Activated CD8-positive, alpha-beta memory T cell treated with anti-CD3 and anti-CD28 coated beads for 36 hours (primary cell): Measurements from ENCODE around the gene SLMAP. TPM values are rescaled to one million over a fixed set of nuclear protein-coding genes. Genes with fewer than 3 reads are reported as not detected.
"Not testable (repeated sequence)": the region's sequence is repeated elsewhere in the genome, so short reads cannot be mapped to it uniquely, and the experiment has no call there.

Experiments
- CTCF ChIA-PET: fragments of 350-600 bp; sonication (Branson Sonifier 250); formaldehyde crosslinking; loops from one replicate; lab custom pipeline; 2021; ENCODE audit warnings: antibody characterized with exemption; lab: Charles Lee
- POLR2A ChIA-PET: fragments of 350-600 bp; sonication (Branson Sonifier 250); formaldehyde crosslinking; loops from one replicate; lab custom pipeline; 2021; ENCODE audit warnings: antibody characterized with exemption; lab: Charles Lee
- total RNA-seq, 2 experiments: library from RNA; stranded (reverse); gene quantifications; one replicate each; pipeline ENCODE4 v1.2.3, GENCODE V29; 2021

Gene SLMAP
- total RNA-seq, 2 experiments from 2014 or later, result 58.9 to 64.0 TPM

DNA sequence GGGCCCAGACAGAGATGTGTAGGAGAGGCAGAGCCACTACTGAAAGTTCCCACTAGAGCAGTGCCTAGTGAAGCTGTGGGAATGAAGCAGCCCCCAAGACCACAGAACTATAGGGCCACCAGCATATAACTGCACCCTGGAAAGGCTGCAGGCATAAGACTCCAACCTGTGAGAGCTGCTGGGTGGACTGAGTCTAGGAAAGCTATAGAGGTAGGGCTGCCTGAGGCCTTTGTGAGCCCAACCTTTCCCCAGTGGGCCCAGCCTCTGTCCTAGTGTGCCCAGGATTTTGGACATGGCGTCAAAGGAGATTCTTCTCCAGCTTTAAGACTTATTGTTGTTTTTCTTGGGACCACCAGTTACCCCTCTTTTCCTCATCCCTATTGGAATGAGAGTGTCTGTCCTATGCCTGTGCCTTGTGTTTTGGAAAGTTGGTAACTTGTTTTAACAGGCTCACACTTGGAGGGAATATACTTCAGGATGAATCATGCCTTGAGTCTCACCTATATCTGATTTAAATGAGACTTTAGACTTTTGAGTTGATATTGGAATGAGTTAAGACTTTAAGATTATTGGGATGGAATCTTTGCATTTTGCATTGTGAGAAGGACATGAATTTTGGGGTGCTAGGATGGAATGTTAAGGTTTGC is 28.1 kb downstream of the SLMAP start:
- ChIA-PET CTCF (no interaction called here), POLR2A (no interaction called here)

DNA sequence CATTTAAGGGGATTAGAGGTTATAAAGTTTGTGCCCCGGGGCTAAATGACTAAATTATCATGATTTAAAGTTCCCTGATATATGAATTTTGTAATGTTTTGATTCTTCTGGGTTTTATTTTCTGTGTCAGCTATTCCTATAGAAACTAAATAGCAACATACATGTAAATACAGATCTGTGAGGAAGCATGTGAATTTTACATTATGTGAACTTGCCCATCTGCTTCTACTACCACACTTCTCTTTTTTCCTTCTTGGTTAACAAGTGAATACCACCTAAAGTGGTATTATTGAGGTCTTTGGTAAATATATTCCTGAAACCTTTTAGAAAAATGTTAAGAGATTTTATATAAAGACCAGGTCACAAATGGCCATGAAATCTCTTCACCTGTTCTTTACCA is 29.3 kb downstream of the SLMAP start:
- CTCF ChIA-PET, result no interaction called here

DNA sequence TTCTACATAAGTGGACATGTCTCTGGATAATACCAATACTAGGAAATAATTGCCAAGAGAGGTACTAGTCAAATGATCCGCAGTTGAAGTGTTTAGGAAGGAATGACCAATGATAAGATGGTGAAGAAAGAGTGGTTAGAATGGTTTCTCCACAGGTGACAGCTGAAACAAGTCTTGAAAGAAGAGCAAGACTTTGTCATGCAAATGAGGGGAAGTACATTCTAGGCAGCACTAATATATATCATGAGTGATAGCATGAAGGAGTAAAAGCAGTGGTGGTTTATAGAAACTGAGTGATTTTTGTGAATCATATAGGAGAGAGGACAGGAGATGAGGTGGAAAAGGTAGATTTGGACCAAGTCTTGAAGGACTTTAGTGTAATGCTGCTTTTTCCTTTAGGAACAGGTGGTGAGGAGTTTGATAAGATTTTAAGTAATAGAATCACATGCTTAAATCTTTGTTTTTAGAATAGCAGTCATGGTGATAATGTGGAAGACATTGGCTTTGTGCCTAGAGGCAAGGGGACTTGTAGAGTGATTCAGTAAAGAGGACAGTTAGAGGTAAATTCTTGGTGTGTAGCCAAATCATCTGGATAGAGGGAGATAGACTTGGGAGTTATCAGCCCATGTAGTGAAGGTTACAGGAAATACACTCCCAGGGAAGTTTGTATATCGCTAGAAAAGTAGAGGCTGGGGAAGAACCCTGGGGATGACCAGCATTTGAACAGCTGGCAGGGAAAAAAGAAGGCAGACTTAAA is 31.9 kb downstream of the SLMAP start:
- ChIA-PET POLR2A (no interaction called here), CTCF (no interaction called here)

More for the DNA sequence above, 29.3 kb downstream of the SLMAP start:
- POLR2A ChIA-PET, result interaction anchor here (0.6 kb wide), 1 partner anchor 26 kb away, joined by 4 read pairs; no protein-coding TSS in a partner anchor

DNA sequence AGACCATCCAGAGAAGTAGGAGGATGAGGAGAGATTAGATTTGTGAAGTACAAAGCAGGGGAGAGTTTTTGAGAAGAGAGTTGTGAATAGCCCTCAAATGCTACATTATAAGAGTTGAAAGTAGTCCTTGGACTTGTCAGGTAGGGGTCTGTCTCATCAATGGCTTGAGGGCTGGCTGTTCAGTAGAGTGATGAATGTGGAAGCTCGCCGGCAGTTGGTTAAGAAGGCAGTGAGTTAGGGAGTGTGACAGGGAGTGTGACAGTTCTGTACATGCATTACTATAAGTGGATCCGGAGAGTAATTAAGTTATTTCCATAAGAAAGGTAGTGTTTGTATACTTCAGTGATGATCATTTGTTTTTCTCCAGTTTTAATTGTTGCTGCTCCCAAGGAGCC is 32.5 kb downstream of the SLMAP start:
- ChIA-PET POLR2A (interaction anchor here (0.6 kb wide), 1 partner anchor 917 kb away, joined by 3 read pairs; no protein-coding TSS in a partner anchor), CTCF (no interaction called here)

DNA sequence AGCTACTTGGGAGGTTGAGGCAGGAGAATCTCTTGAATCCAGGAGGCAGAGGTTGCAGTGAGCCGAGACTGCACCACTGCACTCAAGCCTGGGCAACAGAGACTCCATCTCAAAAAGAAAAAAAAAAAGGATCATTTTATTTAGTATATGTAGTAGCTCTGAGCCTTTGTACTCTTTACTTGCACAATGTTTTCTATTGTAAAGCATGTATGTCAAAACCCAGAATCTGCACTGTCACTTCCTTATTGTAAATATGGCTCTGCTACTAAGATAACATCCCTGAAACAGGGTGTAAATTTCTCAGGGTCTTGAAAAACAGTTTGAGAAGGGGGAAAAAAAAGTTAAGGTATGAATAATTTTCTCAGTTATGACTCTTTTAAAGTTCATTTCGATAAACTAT is 35.1 kb downstream of the SLMAP start:
- POLR2A ChIA-PET, result no interaction called here
- CTCF ChIA-PET, result interaction anchor here (1.1 kb wide), 1 partner anchor 25 kb away, joined by 3 read pairs; no protein-coding TSS in a partner anchor

DNA sequence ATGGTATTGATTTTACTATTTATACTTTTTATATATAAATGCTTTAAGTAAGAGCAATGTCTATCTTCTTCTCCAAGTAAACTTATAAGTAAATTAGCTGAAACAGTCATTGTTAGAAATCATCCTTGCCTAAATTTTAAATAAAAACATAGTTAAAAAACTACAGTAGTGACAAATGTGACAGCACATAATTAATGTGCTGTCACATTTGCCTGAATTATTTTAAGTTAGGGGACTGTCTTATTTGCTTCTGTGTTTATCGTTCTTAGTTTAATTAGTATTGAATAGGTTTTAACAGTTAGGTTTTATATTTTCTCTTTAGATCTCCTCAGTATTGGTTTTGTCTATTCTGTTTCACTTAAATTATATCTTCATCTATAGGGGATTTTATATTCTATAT is 36.1 kb downstream of the SLMAP start:
- ChIA-PET POLR2A (no interaction called here), CTCF (no interaction called here)

DNA sequence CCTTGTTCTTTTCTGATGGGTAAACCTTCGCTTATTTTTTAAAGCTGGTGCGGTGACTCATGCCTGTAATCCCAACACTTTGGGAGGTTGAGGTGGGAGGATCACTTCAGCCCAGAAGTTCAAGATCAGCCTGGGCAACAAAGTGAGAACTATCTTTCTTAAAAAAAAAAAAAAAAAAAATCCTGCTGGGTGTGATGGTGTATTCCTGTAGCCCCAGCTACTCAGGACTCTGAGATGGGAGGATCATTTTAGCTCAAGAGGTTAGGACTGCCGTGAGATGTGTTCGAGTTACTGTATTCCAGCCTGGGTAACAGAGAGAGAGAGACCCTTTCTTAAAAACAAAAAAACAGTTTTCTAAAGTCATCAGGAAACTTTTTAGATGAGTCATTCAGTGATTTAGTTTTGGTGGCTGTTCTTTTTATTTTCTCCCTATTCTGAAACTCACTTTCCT is 37.7 kb downstream of the SLMAP start:
- POLR2A ChIA-PET, result no interaction called here
- CTCF ChIA-PET, result interaction anchor here (0.6 kb wide), 1 partner anchor 383 kb away, joined by 3 read pairs; no protein-coding TSS in a partner anchor

DNA sequence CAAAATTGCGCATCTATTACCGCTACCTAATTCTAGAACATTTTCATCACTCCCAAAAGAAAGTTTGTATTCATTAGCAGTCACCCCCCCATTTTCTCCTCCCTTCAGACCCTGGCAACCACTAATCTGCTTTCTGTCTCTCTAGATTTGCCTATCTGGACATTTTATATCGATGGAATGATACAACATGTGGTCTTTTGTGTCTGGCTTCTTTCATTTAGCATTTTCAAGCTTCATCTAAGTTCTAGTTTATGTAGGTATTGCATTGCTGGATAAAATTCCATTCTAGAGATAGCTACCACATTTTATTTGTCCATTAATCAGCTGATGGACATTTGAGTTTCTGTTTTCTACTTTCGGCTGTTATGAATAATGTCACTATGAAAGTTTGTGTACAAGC is 38.4 kb downstream of the SLMAP start:
- POLR2A ChIA-PET, result no interaction called here
- CTCF ChIA-PET, result no interaction called here

DNA sequence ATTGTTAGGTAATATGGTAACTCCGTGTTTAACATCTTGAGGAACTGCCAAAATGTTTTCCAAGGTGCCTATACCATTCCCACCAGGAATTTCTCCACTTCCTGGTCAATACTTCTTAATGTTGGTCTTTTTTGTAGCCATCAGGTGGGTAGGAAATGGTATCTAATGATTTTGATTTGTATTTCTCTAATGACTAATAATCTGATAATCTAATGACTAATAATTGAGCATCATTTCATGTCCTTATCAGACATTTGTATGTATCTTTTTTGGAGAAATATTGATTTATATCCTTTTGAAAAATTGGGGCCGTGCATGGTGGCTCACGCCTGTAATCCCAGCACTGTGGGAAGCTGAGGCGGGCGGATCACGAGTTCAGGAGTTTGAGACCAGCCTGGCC is 38.8 kb downstream of the SLMAP start:
- CTCF ChIA-PET, result no interaction called here
- POLR2A ChIA-PET, result no interaction called here

DNA sequence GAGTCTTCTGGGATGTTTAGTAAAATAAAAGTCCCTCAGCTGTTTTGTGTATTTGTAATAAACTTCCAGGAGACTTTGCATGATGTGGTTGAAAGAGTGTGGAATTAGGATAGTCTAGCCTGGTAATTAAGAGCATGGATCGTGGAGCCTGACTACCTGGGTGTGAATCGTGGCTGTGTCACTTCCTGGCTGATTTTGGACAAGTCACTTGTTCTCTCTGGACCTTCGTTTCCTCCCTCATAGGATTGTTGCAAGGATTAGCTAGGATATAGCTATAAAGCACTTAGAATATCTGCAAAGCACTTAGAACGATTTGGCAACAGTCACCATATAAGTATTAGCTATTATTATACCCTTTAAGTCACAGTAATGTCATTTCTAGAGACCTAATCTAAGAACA is 40.2 kb downstream of the SLMAP start:
- POLR2A ChIA-PET, result interaction anchor here (0.7 kb wide), 1 partner anchor 13 kb away, joined by 5 read pairs; no protein-coding TSS in a partner anchor
- CTCF ChIA-PET, result interaction anchor here (0.6 kb wide), 1 partner anchor 163 kb away, joined by 3 read pairs; no protein-coding TSS in a partner anchor

DNA sequence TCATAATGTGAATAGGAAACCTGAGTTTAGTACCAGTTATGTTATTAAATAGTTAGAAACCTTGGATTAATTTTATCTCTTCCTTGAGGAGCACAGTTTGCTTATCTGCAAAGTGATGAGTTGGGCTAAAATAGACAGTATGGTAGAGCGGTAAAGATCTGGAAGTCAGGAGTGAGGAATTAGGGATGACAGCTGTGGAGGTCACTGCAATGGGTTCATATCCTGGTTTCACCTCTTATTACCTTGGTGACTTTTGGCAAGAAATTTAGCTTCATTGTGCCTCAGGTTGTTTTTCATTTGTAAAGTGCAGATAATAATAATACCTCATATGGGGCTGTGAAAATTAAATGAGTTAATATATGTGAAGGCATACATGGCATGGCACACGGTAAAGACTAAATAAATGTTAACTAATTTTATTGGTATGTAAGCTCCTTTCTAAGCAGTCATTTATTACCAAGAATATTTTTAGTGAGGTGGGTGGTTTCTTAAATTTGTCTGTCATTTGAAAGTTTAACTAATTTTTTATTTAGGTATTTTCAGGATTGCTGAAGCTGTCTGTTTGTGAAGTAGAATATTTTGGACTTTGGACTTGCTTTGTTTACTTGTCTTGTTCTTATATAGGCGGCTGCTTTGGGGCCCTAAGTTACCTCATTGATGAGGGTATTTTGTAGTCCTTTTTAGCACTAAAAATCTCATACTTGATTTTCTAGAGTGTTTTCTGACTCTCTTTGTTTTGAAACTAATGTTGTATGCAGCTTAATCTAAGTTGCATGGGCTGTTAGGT is 41.8 kb downstream of the SLMAP start:
- ChIA-PET POLR2A (no interaction called here), CTCF (no interaction called here)

DNA sequence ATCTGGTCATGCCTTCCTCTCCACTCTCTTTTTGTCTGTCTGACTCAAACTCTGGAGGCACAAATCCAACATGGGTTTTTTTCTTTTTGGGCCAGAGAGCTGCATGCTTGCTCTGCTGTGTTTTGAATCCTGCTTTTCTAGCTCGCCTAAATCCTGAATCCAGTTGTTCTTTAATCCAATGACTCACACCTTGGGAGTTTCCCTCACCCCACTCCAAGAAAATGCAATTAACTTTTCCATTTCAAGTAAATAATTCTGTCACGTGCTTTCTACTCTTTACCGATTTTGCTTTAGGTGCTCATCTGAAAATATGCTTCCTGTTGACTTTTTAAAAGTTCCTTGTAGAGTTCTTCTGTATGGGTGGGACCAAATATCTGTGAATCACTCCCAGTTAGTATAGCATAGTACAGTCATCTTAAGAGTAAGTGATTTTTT is 47.6 kb downstream of the SLMAP start:
- ChIA-PET CTCF (no interaction called here), POLR2A (no interaction called here)

DNA sequence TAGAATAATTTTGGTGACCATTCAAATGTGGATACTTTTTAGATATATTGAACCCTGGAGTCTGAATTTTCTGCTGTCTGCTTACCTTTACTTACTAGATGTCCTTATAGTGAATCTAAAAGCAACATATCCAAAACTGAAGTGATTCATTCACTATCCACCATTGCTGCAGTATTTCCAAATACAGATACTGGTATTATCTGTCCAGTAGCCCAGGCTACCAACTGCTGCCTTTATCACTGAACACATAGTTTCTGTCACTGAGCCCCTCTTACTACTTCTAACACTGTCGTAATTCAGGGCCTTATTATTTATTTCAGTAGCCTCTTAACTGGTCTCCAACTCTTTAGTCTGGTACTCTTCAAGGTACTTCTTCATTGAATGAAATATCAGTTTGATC is 49.2 kb downstream of the SLMAP start:
- POLR2A ChIA-PET, result no interaction called here

DNA sequence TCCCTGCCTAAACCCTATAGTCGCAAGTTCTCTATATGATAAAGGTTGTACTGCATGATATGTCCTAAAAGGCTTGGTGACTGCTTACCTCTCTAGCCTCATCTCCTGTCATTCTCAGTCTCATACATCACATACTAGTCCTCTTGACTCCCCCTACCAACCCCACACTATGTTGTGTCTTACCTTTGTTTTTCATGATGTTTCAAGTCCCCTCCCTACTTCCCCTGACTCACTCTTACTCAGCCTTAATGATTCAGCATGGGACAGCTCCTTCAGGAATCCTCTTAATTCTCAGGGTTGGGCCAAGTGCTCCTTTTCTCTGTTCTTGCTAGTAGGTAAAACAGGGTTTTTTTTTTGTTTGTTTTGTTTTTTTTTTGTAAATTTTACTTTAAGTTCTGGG is 49.6 kb downstream of the SLMAP start:
- CTCF ChIA-PET, result interaction anchor here (0.6 to 0.7 kb wide), 2 partner anchors 24 to 205 kb away, joined by 3 read pairs; no protein-coding TSS in a partner anchor
- POLR2A ChIA-PET, result no interaction called here

More for the DNA sequence above, 49.2 kb downstream of the SLMAP start:
- CTCF ChIA-PET, result interaction anchor here (0.7 kb wide), 1 partner anchor 23 kb away, joined by 3 read pairs; no protein-coding TSS in a partner anchor

DNA sequence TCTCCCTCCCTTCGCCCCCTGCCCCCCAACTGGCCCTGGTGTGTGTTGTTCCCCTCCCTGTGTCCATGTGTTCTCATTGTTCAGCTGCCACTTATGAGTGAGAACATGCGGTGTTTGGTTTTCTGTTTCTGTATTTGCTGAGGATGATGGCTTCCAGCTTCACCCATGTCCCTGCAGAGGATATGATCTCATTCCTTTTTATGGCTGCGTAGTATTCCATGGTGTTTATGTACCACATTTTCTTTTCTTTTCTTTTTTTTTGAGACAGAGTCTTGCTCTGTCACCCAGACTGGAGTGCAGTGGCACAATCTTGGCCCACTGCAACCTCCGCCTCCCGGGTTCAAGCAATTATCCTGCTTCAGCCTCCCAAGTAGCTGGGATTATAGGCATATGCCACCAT is 50.1 kb downstream of the SLMAP start:
- POLR2A ChIA-PET, result not testable (repeated sequence)

DNA sequence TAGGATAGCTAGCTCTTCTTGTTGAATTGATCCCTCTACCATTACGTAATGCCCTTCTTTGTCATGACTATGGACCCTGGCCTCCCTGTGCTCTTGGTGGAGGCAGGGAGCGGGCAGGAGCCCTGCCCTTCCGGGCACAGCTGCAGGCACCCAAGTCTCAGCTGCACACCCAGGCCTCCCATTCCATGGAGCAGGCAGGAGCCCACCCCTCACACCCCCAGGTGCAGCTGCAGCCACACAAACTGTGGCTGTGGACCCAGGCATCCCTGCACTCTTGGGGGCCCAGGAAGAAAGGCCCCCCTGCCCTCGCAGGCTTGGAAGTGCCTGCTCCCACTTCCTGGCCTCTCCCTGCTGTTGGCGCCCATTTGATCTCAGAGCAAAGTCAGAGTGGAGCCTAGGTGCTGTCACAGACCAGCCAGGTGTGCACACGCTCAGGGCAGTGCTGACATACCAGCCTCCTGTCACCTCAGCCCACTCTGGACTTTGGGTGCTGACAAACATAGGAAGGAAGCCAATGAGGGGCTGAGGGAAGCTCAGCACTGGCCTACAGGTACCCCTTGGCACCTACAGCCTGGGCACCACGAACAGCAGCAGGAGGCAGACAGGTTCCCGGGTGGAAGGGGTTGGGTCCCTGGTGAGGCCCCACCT is 53.0 kb downstream of the SLMAP start:
- CTCF ChIA-PET, result no interaction called here
- POLR2A ChIA-PET, result no interaction called here

More for the DNA sequence above, 50.1 kb downstream of the SLMAP start:
- CTCF ChIA-PET, result interaction anchor here (0.6 kb wide), 1 partner anchor 206 kb away, joined by 3 read pairs; no protein-coding TSS in a partner anchor

DNA sequence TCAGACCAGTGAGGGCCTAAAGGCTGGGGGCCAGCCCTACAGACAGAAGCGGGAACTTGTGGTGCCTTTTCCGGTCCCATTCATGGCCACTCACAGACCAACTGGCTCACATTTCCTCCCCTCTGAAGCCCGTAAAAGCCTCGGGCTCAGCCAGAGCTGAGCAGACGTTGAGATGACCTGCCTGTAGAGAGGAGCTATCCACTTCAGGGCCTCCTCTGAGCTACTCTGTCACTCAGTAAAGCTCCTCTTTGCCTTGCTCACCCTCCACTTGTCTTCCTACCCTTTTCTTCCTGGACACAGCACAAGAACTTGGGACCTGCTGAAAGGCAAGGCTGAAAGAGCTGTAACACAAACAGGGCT is 53.5 kb downstream of the SLMAP start:
- ChIA-PET POLR2A (no interaction called here), CTCF (no interaction called here)

DNA sequence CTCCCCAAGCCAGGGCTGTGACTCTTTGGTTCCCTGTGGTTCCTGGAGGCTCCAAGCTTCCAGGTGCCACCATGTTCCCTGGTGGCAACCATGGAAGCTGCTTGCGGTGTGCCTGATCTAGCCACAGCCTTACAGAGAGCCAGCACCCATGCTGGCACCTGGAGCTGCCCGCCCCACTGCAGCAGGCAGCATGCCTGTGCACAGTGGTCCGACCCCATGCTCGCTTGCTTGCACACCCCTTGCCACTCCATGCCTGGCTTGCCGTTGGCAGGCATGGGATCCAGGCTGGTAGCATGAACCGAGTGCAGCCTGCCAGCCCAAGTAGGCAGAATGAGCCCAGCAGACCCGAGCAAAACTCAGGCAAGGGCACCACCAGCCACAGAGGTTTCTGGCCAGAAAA is 53.9 kb downstream of the SLMAP start:
- CTCF ChIA-PET, result no interaction called here
- POLR2A ChIA-PET, result no interaction called here

DNA sequence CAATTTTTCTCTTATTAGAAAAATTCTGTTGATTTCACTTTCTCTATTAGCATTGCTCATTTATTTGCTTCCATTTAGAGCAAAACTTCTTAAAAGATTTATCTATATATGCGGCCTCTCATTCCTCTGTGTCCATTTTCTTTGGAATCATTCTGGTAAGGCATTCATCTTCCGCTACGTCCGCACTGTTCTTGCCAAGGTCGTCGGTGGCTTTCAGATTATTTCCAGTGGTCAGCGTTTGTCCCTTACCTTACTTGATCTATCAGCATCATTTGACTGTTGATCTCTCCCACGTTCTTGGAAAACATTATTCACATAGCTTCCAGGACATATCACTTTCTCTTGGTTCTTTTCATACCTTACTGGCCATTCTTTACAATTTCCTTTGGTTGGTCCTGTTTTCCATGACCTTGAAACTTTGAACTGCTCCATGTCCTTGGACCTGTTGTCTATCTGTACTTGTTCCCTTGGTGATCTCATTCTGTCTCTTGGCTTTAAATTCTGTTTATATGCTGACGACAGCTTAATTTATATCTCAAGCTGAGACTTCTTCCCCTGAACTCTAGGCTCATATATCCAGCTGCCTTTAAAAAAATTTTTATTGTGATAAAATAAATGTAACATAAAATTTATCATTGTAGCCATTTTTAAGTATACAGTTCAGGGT is 54.5 kb downstream of the SLMAP start:
- POLR2A ChIA-PET, result no interaction called here
- CTCF ChIA-PET, result no interaction called here
